Measurements from ENCODE around the gene NLGN1. TPM values are rescaled to one million over a fixed set of nuclear protein-coding genes. Genes with fewer than 3 reads are reported as not detected.

NLGN1 gene
- total and polyA plus RNA-seq, 11 donors: 1.8 to 27.6 (median 15.5) TPM

- ATAC-seq: no peak
- no peak overlapping the region for H3K4me3 ChIP-seq
- intact Hi-C loops (cut with DNase I): no loop called here
Measured at GRCh38 chr3:173733029-173733652, 335.6 kb downstream of the NLGN1 start.

GRCh38 chr3:173734473-173734872 lies 336.9 kb downstream of the NLGN1 start:
- intact Hi-C loops (cut with DNase I): no loop called here
- WGBS, 4 donors: 69 to 88% (median 81%) methylated on average over 1 of the region's 1 CpG

More at GRCh38 chr3:173733029-173733652, 335.6 kb downstream of the NLGN1 start:
- H3K9me3 ChIP-seq: no peaks in the 10 kb centered on the region
- H3K27ac ChIP-seq: no peak overlapping the region
- TF ChIP-seq POLR2A (IDR thresholded peaks at IDR 0.05) (no peak), CTCF (IDR thresholded peaks at IDR 0.05) (peak in 11 of 12 donors; percentile 19 to 63 (median 35))
- H3K36me3 ChIP-seq: no peaks in the 10 kb centered on the region
- DNase-seq: no peak
- H3K27me3 ChIP-seq: no peaks in the 10 kb centered on the region
- 64 to 67% (median 65%) methylated on average over 1 of the region's 1 CpG for WGBS, 4 donors
- H3K4me1 ChIP-seq: peaks cover 0 to 8% (median 0%) of the 10 kb centered on the region in 12 donors

GRCh38 chr3:173734895-173735294 lies 337.4 kb downstream of the NLGN1 start:
- intact Hi-C loops (cut with DNase I): no loop called here
- DNase-seq (no peak), ATAC-seq (no peak)
- TF ChIP-seq POLR2A (IDR thresholded peaks at IDR 0.05): no peak
- H3K36me3 ChIP-seq: no peaks in the 10 kb centered on the region
- no peak overlapping the region for H3K27ac ChIP-seq
- 46 to 70% (median 54%) methylated on average over 1 of the region's 1 CpG for WGBS, 4 donors
- no peaks in the 10 kb centered on the region for H3K9me3 ChIP-seq
- peaks cover 0 to 8% (median 0%) of the 10 kb centered on the region in 12 donors for H3K4me1 ChIP-seq
- no peaks in the 10 kb centered on the region for H3K27me3 ChIP-seq
- no peak overlapping the region for H3K4me3 ChIP-seq

More at GRCh38 chr3:173734473-173734872, 336.9 kb downstream of the NLGN1 start:
- Histone ChIP-seq H3K36me3 (no peaks in the 10 kb centered on the region), H3K27me3 (no peaks in the 10 kb centered on the region), H3K4me1 (peaks cover 0 to 8% (median 0%) of the 10 kb centered on the region in 12 donors), H3K27ac (no peak overlapping the region), H3K4me3 (no peak overlapping the region), H3K9me3 (no peaks in the 10 kb centered on the region)
- DNase-seq (no peak), ATAC-seq (no peak)
- no peak for TF ChIP-seq CTCF (IDR thresholded peaks at IDR 0.05)
- no peak for TF ChIP-seq POLR2A (IDR thresholded peaks at IDR 0.05)

- H3K27ac ChIP-seq: no peak overlapping the region
- no peaks in the 10 kb centered on the region for H3K27me3 ChIP-seq
- H3K9me3 ChIP-seq: no peaks in the 10 kb centered on the region
- no peak for ATAC-seq
- H3K4me1 ChIP-seq: peaks cover 0 to 8% (median 0%) of the 10 kb centered on the region in 12 donors
- H3K36me3 ChIP-seq: no peaks in the 10 kb centered on the region
- intact Hi-C loops (cut with DNase I): no loop called here
- WGBS, 4 donors: 51 to 75% (median 60%) methylated on average over 1 of the region's 1 CpG
- no peak for DNase-seq
- no peak overlapping the region for H3K4me3 ChIP-seq
- TF ChIP-seq CTCF (IDR thresholded peaks at IDR 0.05) (no peak), POLR2A (IDR thresholded peaks at IDR 0.05) (no peak)
Measured at GRCh38 chr3:173735841-173736240, 338.3 kb downstream of the NLGN1 start.

All from heart left ventricle (tissue), 16 donors.